GM12878 (cell line): Measurements from ENCODE around the gene TOMM22. TPM values are rescaled to one million over a fixed set of nuclear protein-coding genes. Genes with fewer than 3 reads are reported as not detected.

Experiments used
- ASH2L ChIP-seq: fragments of 300-600, 200-600 bp; sonication (generic); IDR thresholded peaks from 2 replicates; pipeline ENCODE4 v1.6.1; 2017; ENCODE audit warnings: low read depth, mild to moderate bottlenecking, borderline replicate concordance
- CBFB ChIP-seq: IDR thresholded peaks from 2 replicates; pipeline ENCODE4 v1.6.1; 2016; ENCODE audit warnings: antibody characterized with exemption, low read depth
- CTCF ChIP-seq, 3 experiments: IDR thresholded peaks in 2 of 3; conservative IDR thresholded peaks in 1 of 3; 2 replicates each; pipeline ENCODE4 v1.5.1; 2011; ENCODE audit warnings: low read depth in 3 of 3, low read length in 3 of 3, mild to moderate bottlenecking in 3 of 3, control low read depth in 2 of 3, moderate library complexity in 2 of 3, inconsistent platforms in 1 of 3, mixed read lengths in 1 of 3; ENCODE audit not compliant: control insufficient read depth in 2 of 3, insufficient read depth in 1 of 3; ENCODE audit errors: extremely low read depth in 1 of 3
- HSF1 ChIP-seq: fragments of 150-350 bp; IDR thresholded peaks from 2 replicates; pipeline ENCODE4 v1.6.1; 2014; ENCODE audit warnings: mild to moderate bottlenecking, low read depth, low read length
- KAT2A ChIP-seq: conservative IDR thresholded peaks from 2 replicates; pipeline ENCODE4 v1.6.1; 2011; ENCODE audit warnings: low read depth, low read length; ENCODE audit not compliant: control insufficient read depth
- LARP7 ChIP-seq: fragments of 450-650 bp; IDR thresholded peaks from 2 replicates; pipeline ENCODE4 v1.6.1; 2017; ENCODE audit warnings: mild to moderate bottlenecking
- MTA3 ChIP-seq: IDR thresholded peaks from 2 replicates; pipeline ENCODE4 v1.6.1; 2012; ENCODE audit warnings: low read length, inconsistent platforms, borderline replicate concordance
- MYC ChIP-seq: IDR thresholded peaks from 2 replicates; pipeline ENCODE4 v1.6.1; 2011; ENCODE audit warnings: mild to moderate bottlenecking, low read length, moderate library complexity, inconsistent platforms; ENCODE audit not compliant: insufficient read depth, insufficient replicate concordance, insufficient read length, severe bottlenecking
- NFYB ChIP-seq: IDR thresholded peaks from 2 replicates; pipeline ENCODE4 v1.6.1; 2011; ENCODE audit warnings: low read depth, mild to moderate bottlenecking, low read length, improper control_type of control experiment, moderate library complexity; ENCODE audit not compliant: insufficient read depth
- NR2C2 ChIP-seq: IDR thresholded peaks from 2 replicates; pipeline ENCODE4 v1.6.1; 2011; ENCODE audit warnings: borderline replicate concordance, low read depth; ENCODE audit not compliant: control insufficient read depth, insufficient read length
- SMC3 ChIP-seq: IDR thresholded peaks from 2 replicates; pipeline ENCODE4 v1.6.1; 2011; ENCODE audit warnings: low read length, improper control_type of control experiment, borderline replicate concordance
- TCF3 ChIP-seq: IDR thresholded peaks from 2 replicates; pipeline ENCODE4 v1.6.1; 2012; ENCODE audit warnings: low read depth, mild to moderate bottlenecking, low read length, borderline replicate concordance; ENCODE audit not compliant: insufficient read depth
- polyA plus RNA-seq, 11 experiments: library from polyadenylated mRNA; depleted of rRNA in 4 of 11; unstranded in 6 of 11; stranded (reverse) in 5 of 11; fragments of >200 nt; fragmentation: Nextera tagmentation in 4 of 11; fragmentation: Illumina TruSeq in 1 of 11; extraction: Ambion mirVana in 4 of 11; extraction: Trizol in 1 of 11; gene quantifications; 1 replicate in 1 of 11; 2 replicates in 10 of 11; pipeline versions ENCODE4 v1.2.1 to v1.2.3, GENCODE V29; 2011 to 2016; ENCODE audit warnings: inconsistent platforms in 2 of 11, missing spikeins in 2 of 11, low read depth in 1 of 11
- total RNA-seq, 4 experiments: library from RNA; depleted of rRNA in 3 of 4; stranded (reverse); fragments of >200 nt in 3 of 4; fragmentation: Illumina TruSeq in 1 of 4; extraction: Trizol in 1 of 4; gene quantifications; 2 replicates each; pipeline versions ENCODE4 v1.2.1 to v1.2.3, GENCODE V29; 2013 to 2021

TOMM22 gene
- total and polyA plus RNA-seq, 10 of the 15 experiments (the other 5 are each of a cell fraction or from before 2014, with no cell fraction given), result 37.6 to 197 (median 94.9) TPM

GRCh38 chr22:38700789-38701628 lies 19.3 kb downstream of the TOMM22 start, which contains the start of gene JOSD1 (continued):
- TF ChIP-seq NFYB (no peak), LARP7 (peak; percentile 95), CTCF (IDR thresholded peaks at IDR 0.05 in 2 of 3, conservative IDR thresholded peaks at IDR 0.05 in 1 of 3; ENCODE audit: control insufficient read depth in 2 of 3, extremely low read depth in 1 of 3, insufficient read depth in 1 of 3, low read depth in 3 of 3, low read length in 3 of 3) (no peak), ASH2L (no peak), TCF3 (peak; percentile 77; the same call in 1 of the 2 replicates), MTA3 (no peak), SMC3 (no peak), NR2C2 (no peak), MYC (no peak), CBFB (peak; percentile 85), KAT2A (no peak), HSF1 (peak; percentile 94)
